HG03442 (cell line): ENCODE results near the gene SSBP2.

ENCODE experiments used
- ATAC-seq: cut with Tn5 transposase; IDR thresholded peaks from one replicate; pipeline ENCODE4 v1.9.1; 2021; ENCODE audit warnings: mild to moderate bottlenecking, moderate library complexity; ENCODE audit not compliant: unreplicated experiment

SSBP2 gene

GRCh38 chr5:81767938-81768337 lies 17.0 kb upstream of the SSBP2 start:
- ATAC-seq, result no peak

DNA sequence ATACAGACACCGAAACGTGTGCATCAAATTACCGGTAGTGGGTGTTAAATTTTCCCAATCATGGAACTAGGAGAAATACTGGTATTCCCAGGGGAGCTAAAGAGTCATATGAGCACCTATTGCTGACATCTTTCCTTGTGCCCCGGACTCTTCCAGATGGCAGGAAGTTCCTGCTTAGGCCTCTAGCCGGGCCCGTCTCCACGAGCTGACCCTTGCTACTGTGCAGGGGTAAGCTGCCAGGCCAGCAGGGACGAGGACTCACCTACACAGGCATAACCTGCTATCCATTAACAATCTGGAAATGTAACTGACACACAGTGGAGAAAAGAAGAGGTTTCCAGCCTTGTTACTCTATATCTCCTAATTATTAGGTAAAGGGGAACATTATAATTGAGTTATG lies 16.2 kb upstream of the SSBP2 start:
- no peak for ATAC-seq

- ATAC-seq, result no peak
These were observed 15.7 kb upstream of the SSBP2 start for GRCh38 chr5:81766611-81767010.

GRCh38 chr5:81763294-81763928 lies 12.5 kb upstream of the SSBP2 start:
- no peak for ATAC-seq

DNA sequence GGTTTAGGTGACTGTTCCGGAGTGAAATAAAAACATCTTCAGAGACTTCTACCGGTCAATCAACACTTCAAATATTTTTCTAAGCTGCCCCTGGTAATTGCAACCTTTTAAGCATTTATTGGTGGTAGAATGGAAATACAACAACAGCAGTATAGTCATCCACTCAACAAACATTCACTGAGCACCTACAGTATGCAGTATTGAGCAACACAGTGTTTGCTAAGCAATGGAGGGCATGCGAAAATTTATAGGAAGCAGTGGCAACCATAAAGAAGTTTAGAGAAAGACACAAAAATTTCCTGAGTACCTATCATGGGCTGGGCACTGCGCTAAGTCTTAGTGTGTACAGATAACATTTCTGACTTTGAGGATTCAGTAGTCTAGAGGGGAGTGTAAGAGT lies 12.0 kb upstream of the SSBP2 start:
- ATAC-seq, result no peak

- no peak for ATAC-seq
These were observed 11.5 kb upstream of the SSBP2 start for GRCh38 chr5:81762401-81762800.

DNA sequence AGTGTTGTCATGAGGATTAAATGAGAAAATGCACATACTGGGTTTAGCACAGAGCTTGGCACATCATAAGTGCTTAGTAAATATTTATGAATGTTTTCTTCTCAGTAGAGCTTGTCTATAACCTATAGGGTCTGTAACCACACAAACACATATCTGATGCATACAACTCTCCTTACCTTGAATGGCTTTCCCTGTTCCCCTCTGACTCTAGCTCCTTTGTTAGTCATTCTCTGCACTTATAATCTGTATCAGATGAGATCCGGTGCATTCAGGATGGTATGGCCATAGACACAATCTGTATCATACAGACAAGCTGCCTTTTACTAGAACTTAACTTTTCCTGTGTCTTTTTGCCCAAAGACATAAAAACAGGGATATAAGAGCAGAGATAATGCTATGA lies 11.1 kb upstream of the SSBP2 start:
- no peak for ATAC-seq

DNA sequence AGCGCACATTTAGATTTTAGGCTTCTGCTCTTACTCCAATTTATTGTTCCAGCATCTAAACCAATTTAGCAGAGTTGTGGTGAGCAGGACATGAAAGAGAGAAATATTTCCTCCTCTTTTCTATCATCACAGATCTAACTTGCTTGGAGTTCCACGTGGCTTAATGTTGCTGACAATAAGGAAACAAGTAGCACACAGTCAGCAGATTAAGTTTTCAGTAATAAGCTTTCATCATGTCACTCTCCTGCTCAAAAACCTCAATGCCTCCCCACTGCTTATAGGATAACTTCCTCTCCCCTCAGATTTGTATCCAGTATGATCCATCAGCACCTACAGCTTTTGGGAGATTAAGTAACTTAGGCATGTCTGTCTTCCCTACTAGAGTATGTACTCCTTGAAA lies 10.4 kb upstream of the SSBP2 start:
- ATAC-seq, result no peak

DNA sequence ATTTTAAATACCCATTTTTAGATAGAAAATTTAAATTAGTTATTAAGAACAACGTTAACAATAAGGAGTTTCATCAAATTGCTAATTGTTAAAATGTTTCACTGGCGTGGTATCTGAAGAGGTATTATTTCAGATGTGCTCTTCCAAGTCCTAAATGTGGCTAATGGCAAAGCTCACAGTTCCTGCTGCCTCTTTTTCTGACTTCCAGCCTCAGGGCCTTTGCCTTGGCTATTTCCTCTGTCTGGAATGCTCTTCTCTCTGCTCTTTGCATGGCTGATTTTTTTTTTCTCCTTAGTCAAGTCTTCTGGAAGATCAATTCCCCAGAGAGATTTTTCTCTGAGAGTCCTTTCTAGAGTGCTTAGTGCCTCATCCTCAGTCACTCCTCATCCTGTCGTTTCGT lies 9.6 kb upstream of the SSBP2 start:
- no peak for ATAC-seq

DNA sequence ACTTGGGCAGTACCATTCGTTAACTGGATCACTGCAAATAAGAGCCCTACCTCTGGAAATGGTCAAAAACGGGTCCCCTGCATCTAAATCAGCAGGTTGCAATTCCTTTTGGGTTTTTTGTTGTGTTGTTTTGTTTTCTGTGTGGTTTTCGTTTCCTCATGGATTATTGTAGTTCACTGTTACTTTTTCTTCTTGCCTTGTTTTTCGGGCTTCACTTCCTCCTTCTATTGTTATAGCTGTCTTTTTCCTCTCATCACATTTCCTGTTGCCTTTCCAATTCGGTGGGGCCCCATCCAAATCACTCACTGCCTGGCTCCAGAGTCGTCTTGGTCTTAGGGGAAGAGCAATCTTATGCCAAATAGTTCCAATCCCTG lies 8.7 kb upstream of the SSBP2 start:
- no peak for ATAC-seq

GRCh38 chr5:81757404-81757803 lies 6.5 kb upstream of the SSBP2 start:
- no peak for ATAC-seq

GRCh38 chr5:81756016-81756415 lies 5.1 kb upstream of the SSBP2 start:
- no peak for ATAC-seq

GRCh38 chr5:81755320-81755719 lies 4.4 kb upstream of the SSBP2 start:
- no peak for ATAC-seq

- ATAC-seq, result no peak
These were observed 3.7 kb upstream of the SSBP2 start for GRCh38 chr5:81754621-81755020.

- no peak for ATAC-seq
These were observed 2.5 kb upstream of the SSBP2 start for GRCh38 chr5:81753429-81753828.

DNA sequence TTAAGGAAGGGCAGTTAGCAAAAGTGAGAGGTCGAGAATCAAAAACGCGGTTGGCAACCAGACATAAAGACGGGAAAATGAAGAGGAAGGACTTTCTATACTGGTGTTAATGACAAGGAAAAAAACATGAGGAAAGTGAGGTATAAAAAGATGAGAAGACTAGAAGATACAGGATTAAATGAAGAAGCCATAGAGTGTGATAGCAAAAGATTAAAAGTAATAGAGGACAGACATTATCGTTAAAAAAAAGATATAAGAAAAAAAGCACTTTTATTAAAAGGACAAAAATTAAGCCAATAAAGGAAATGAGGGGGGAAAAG lies 1.7 kb upstream of the SSBP2 start:
- no peak for ATAC-seq

DNA sequence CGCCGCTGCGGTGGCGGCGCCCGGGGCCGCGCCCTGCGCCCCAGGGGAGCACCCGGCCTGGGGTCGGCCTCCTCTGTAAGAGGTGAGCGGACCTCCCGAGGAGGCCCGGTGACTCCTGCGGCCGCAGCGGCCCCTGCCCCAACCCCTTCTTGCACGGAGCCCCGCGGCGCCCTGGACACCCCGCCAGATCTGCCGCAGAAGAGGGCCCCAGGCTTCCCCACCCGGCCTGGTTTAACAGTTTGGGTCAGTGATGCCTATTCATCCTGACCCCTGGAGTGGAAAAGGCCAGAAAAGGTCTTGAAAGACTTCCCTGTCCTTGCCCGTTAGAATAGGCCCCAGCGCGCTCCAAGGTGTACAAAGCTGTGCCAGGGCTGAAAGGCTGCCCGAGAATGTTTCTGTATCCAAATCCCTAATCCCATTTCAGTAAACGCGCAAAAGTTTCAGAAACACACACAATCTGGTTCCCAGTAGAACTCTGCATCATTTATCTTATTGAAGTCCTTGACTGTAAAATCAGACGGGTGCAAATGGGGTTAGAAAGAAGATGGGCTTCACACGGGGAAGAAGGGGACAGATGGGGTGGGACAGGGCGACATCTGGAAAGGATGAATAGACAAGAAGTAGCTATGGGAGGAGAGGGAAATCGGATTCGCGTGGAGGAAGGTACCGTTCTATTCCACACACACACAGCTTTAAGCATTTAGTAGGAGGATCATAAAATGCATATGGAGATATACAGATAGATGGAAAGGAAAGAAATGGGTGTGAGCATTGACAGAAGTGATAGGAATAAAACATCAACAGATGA lies 1.1 kb upstream of the SSBP2 start:
- ATAC-seq, result no peak

DNA sequence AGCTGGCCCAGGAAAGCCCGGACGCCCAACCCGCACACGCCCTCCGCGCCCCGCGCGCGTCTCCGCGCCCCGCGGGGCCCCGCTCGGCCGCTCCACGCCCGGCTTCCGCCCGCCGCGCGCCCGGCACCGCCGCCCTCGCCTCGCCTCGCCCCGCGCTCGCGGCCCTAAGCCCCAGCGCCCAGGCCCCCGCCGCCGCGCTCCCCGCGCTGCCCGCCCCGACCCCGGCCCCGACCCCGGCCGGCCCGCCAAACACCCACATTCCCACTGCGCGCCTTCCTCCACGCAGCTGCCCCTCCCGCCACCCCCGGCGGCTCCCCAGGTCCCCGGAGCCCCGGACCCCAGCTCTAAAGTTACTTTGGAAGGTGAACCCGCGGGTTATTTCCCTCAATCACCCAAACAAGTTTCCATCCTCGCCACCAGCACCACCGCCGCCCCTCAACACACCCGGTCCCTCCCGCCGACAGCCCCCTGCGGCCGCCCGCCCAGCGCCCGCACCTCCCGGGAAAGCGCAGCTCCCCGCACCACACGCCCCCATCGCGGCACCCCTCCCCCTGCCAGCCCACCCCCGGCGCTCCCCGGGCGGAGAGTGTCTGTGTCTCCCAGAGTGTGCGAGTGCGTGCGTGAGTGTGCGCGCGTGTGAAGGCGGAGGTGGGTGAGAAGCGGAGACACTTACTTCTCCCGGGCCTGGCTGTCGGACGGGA lies 439 bp downstream of the SSBP2 start:
- ATAC-seq, result peak; percentile 5

GRCh38 chr5:81749561-81750307 lies 1.2 kb downstream of the SSBP2 start:
- ATAC-seq, result peak; percentile 40

GRCh38 chr5:81749192-81749560 lies 1.7 kb downstream of the SSBP2 start:
- ATAC-seq, result no peak

DNA sequence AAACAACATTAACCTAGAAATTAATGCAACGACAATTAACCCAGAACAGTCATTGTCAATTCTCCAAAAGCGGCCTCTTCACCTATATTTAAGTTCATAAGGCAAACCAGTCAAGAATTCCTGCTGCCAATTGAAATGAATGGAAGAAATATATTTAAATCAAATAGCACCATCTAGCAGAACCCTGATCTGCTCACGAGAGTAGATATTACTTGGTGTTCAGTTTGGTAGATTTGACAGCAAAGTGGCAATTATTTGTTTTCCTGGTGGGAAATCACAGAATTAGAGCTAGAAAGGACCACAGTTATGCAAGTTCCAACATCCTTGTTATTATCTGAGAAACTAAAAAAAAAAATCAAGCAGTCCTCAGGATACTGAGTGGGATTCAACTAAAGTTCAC lies 2.3 kb downstream of the SSBP2 start:
- ATAC-seq, result no peak

- no peak for ATAC-seq
These were observed 3.9 kb downstream of the SSBP2 start for GRCh38 chr5:81747030-81747429.
